ENCODE results near the gene ISM1.
"Not testable (repeated sequence)": the region's sequence is repeated elsewhere in the genome, so short reads cannot be mapped to it uniquely, and the experiment has no call there.

ISM1 gene

DNA sequence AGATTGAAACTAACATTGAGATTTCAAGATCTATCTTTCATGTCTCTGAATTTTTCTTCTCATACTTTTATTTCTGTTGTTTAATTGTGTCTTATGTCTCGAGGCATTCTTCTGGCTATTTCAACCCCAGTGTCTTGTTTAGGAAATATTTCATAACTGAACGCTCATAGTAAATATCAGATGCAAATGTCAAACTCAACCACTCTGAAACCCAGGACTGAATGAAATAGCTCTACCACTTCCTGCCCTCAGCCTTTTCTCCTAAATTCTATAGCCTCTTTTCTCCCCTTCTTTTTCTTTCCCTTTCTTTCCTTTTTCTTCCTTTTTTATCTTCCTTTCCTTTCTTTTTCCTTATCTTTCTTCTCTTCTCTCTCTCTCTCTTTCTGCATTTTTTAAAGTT lies 7.7 kb downstream of the ISM1 start:
- H3K4me3 ChIP-seq (ENCODE audit: low read length): no peak overlapping the region
- no peaks in the 10 kb centered on the region for H3K9me3 ChIP-seq (ENCODE audit: low read length)
- no peak overlapping the region for H2AFZ ChIP-seq (ENCODE audit: low read depth, low read length)
- H3K4me1 ChIP-seq (ENCODE audit: insufficient read depth, low read length): no peaks in the 10 kb centered on the region
- peaks cover 6% of the 10 kb centered on the region for H3K27me3 ChIP-seq (ENCODE audit: insufficient read depth, low read length)
- no peaks in the 10 kb centered on the region for H3K36me3 ChIP-seq (ENCODE audit: insufficient read depth, low read length)

- no peaks in the 10 kb centered on the region for H3K9me3 ChIP-seq (ENCODE audit: low read length)
- no peaks in the 10 kb centered on the region for H3K4me1 ChIP-seq (ENCODE audit: insufficient read depth, low read length)
- H2AFZ ChIP-seq (ENCODE audit: low read depth, low read length): no peak overlapping the region
- peaks cover under 1% of the 10 kb centered on the region for H3K27me3 ChIP-seq (ENCODE audit: insufficient read depth, low read length)
- no peaks in the 10 kb centered on the region for H3K36me3 ChIP-seq (ENCODE audit: insufficient read depth, low read length)
- H3K4me3 ChIP-seq (ENCODE audit: low read length): no peak overlapping the region
These were observed 8.5 kb downstream of the ISM1 start for GRCh38 chr20:13229538-13229937.

DNA sequence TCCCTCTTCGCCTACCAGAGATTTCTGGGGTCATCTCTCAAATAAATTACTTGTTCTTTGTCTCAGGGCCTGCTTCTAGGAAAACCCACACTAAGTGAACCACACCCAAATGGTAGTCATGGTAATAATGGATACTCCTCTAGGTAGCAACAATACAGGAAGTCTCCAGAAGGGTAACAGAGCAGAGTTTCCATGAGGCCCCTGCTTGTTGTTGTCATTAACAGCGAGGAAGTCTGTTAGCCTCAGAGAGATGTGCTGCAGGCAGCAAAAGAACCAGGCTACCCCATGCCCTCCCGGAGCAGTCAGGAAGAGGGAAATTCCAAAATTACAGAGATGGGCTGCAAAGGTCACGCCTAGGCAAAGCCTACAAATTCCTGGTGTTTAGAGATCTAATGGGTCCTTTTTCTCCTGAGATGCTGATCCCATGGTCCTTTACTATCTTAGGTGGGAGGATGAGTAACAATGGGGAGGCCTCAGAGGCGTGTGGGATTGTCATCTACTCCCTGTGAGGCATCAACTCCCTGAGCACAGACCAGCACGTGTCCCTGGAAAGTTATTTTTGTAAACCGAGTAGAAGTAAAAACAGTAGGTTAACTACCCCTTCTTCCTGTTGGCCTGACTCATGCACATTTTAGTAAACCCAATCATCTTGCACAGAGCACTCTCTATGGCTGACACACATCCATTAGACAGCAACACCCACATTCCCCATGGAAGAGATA lies 10.1 kb downstream of the ISM1 start:
- H3K36me3 ChIP-seq (ENCODE audit: insufficient read depth, low read length): no peaks in the 10 kb centered on the region
- no peak overlapping the region for H3K4me3 ChIP-seq (ENCODE audit: low read length)
- no peaks in the 10 kb centered on the region for H3K4me1 ChIP-seq (ENCODE audit: insufficient read depth, low read length)
- H3K27me3 ChIP-seq (ENCODE audit: insufficient read depth, low read length): no peaks in the 10 kb centered on the region
- no peaks in the 10 kb centered on the region for H3K9me3 ChIP-seq (ENCODE audit: low read length)
- no peak overlapping the region for H2AFZ ChIP-seq (ENCODE audit: low read depth, low read length)

GRCh38 chr20:13232999-13233398 lies 11.9 kb downstream of the ISM1 start:
- H3K36me3 ChIP-seq (ENCODE audit: insufficient read depth, low read length): no peaks in the 10 kb centered on the region
- H3K4me1 ChIP-seq (ENCODE audit: insufficient read depth, low read length): peaks cover 3% of the 10 kb centered on the region
- no peak overlapping the region for H2AFZ ChIP-seq (ENCODE audit: low read depth, low read length)
- no peaks in the 10 kb centered on the region for H3K9me3 ChIP-seq (ENCODE audit: low read length)
- no peaks in the 10 kb centered on the region for H3K27me3 ChIP-seq (ENCODE audit: insufficient read depth, low read length)
- no peak overlapping the region for H3K4me3 ChIP-seq (ENCODE audit: low read length)

DNA sequence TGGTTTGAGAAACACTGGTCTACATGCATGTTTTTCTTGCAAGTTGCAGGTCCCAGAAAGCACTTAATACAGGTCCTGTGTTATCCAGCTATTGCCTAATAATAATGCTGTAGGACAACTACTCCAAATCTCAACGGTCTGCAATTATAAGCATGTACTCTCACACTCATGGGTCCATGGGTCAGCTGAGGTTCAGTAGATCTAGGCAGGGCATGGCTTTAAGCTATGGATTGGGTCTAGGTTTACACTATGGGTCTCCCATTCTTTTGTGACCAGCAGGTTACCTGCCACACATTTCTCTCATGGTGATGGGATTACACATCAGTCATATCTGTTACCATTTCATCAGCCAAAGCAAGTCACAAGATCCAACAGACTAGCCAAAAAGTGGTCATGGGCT lies 13.9 kb downstream of the ISM1 start:
- Histone ChIP-seq H3K4me3 (ENCODE audit: low read length) (no peak overlapping the region), H3K9me3 (ENCODE audit: low read length) (no peaks in the 10 kb centered on the region), H3K36me3 (ENCODE audit: insufficient read depth, low read length) (no peaks in the 10 kb centered on the region), H2AFZ (ENCODE audit: low read depth, low read length) (no peak overlapping the region), H3K27me3 (ENCODE audit: insufficient read depth, low read length) (no peaks in the 10 kb centered on the region), H3K4me1 (ENCODE audit: insufficient read depth, low read length) (peaks cover 3% of the 10 kb centered on the region)

DNA sequence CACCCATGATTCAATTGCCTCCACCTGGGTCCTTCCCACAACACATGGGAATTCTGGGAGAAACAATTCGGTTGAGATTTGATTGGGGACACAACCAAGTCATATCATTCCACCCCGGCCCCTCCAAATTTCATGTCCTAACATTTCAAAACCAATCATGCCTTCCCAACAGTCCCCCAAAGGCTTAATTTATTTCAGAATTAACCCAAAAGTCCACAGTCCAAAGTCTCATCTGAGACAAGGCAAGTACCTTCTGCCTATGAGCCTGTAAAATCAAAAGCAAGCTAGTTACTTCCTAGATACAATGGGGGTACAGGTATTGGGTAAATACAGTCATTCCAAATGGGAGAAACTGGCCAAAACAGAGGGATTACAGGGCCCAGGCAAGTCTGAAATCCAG lies 15.3 kb downstream of the ISM1 start:
- H3K36me3 ChIP-seq (ENCODE audit: insufficient read depth, low read length); H2AFZ ChIP-seq (ENCODE audit: low read depth, low read length); H3K4me3 ChIP-seq (ENCODE audit: low read length): not testable (repeated sequence)

DNA sequence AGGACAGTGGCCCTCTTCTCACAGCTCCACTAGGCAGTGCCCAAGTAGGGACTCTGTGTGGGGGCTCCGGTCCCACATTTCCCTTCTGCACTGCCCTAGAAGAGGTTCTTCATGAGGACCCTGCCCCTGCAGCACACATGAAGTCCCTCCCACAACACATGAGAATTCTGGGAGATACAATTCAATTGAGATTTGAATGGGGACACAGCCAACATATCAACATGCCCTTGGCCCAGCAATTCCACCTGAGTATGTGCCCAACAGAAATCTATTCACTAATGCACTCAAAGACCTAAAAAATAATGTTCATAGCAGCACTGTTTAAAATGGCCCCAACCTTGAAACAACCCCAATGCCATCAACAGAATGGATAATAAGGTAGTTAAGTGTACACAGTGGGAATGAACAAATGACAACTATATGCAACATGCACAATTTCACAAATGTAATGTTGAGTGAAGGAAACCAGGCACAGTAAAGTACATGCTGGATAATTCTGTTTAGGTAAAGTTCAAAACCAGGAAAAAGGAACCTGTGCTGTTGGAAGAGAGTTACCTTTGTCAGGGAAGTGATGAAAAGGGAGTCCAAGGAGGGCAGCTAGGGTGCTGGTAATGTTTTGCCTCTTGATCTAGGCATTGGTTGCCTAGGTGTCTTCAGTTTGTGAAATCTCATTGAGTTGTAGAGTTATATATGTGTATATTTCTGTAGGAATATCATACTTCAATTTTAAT lies 16.1 kb downstream of the ISM1 start:
- no peaks in the 10 kb centered on the region for H3K36me3 ChIP-seq (ENCODE audit: insufficient read depth, low read length)
- H3K27me3 ChIP-seq (ENCODE audit: insufficient read depth, low read length): no peaks in the 10 kb centered on the region
- no peak overlapping the region for H3K4me3 ChIP-seq (ENCODE audit: low read length)
- H3K4me1 ChIP-seq (ENCODE audit: insufficient read depth, low read length): peaks cover 3% of the 10 kb centered on the region
- no peaks in the 10 kb centered on the region for H3K9me3 ChIP-seq (ENCODE audit: low read length)
- H2AFZ ChIP-seq (ENCODE audit: low read depth, low read length): no peak overlapping the region

More for the DNA sequence above, 15.3 kb downstream of the ISM1 start:
- H3K4me1 ChIP-seq (ENCODE audit: insufficient read depth, low read length); H3K9me3 ChIP-seq (ENCODE audit: low read length); H3K27me3 ChIP-seq (ENCODE audit: insufficient read depth, low read length): not testable (repeated sequence)

DNA sequence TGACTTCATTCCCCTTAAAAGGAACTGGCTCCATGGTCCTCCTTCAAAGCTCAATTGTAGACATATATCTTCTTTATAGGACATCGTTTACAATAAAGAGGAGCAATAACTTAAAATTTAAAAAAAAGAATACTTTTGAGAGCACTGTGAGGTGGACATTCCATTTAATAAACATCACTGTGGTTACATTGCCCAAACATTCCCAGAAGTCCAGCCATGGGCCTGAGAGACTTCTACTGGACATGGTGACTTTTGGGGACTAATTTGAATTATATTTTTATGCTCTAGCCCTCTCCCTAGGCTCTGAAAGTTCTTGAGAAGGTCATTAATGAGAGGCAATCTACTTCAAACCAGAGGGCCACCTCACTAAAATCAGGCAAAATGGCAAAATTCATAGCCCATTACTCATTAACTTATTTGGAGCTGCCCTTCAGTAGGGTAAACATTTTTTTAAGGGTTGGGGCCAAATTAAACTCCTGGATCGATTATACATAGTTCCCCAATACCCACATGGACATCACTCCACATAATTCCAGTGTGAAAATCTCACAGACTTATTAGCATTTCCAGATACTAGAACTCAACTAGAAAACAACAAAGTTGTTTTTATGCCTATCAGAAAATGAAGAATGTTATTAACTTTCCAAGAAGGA lies 17.1 kb downstream of the ISM1 start:
- no peak overlapping the region for H2AFZ ChIP-seq (ENCODE audit: low read depth, low read length)
- peaks cover 3% of the 10 kb centered on the region for H3K4me1 ChIP-seq (ENCODE audit: insufficient read depth, low read length)
- no peaks in the 10 kb centered on the region for H3K9me3 ChIP-seq (ENCODE audit: low read length)
- no peak overlapping the region for H3K4me3 ChIP-seq (ENCODE audit: low read length)
- no peaks in the 10 kb centered on the region for H3K36me3 ChIP-seq (ENCODE audit: insufficient read depth, low read length)
- H3K27me3 ChIP-seq (ENCODE audit: insufficient read depth, low read length): no peaks in the 10 kb centered on the region

DNA sequence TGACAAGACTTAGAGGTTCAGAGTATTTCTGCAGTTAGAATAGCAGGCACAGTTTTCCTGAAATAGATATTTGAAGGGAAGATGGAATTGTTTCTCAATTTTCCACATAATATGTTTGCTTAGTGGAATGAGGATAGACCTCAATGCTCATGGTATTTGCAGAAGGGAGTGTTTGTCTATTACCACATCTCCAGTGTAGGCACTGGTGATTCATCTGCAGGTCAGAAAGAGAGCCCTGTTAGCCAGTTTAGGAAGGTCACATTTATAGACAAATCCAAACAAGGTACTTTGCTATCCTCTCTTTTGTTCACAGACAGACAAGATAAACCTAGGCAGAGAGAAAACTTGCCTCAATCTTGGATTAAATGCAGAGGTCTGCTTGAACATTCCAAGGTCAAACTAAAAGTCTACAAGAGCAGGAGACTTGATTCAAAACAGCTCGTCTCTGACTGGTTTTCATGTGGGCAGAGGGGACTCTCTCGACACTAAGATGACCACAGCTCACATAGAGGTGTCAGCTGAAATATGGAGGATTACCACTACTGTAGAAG lies 22.8 kb downstream of the ISM1 start:
- Histone ChIP-seq H2AFZ (ENCODE audit: low read depth, low read length) (no peak overlapping the region), H3K4me1 (ENCODE audit: insufficient read depth, low read length) (no peaks in the 10 kb centered on the region), H3K4me3 (ENCODE audit: low read length) (no peak overlapping the region), H3K36me3 (ENCODE audit: insufficient read depth, low read length) (no peaks in the 10 kb centered on the region), H3K9me3 (ENCODE audit: low read length) (no peaks in the 10 kb centered on the region), H3K27me3 (ENCODE audit: insufficient read depth, low read length) (peaks cover 2% of the 10 kb centered on the region)

- Histone ChIP-seq H3K27me3 (ENCODE audit: insufficient read depth, low read length) (peaks cover 2% of the 10 kb centered on the region), H3K36me3 (ENCODE audit: insufficient read depth, low read length) (no peaks in the 10 kb centered on the region), H3K9me3 (ENCODE audit: low read length) (no peaks in the 10 kb centered on the region), H3K4me1 (ENCODE audit: insufficient read depth, low read length) (peaks cover 3% of the 10 kb centered on the region), H3K4me3 (ENCODE audit: low read length) (no peak overlapping the region), H2AFZ (ENCODE audit: low read depth, low read length) (no peak overlapping the region)
These were observed 24.2 kb downstream of the ISM1 start for GRCh38 chr20:13245250-13245723.

GRCh38 chr20:13249118-13249797 lies 28.2 kb downstream of the ISM1 start:
- peaks cover 4% of the 10 kb centered on the region for H3K4me1 ChIP-seq (ENCODE audit: insufficient read depth, low read length)

GRCh38 chr20:13249798-13250170 lies 28.7 kb downstream of the ISM1 start:
- no peak overlapping the region for H2AFZ ChIP-seq (ENCODE audit: low read depth, low read length)
- no peaks in the 10 kb centered on the region for H3K36me3 ChIP-seq (ENCODE audit: insufficient read depth, low read length)
- H3K4me1 ChIP-seq (ENCODE audit: insufficient read depth, low read length): peaks cover 4% of the 10 kb centered on the region
- no peaks in the 10 kb centered on the region for H3K9me3 ChIP-seq (ENCODE audit: low read length)
- peaks cover 2% of the 10 kb centered on the region for H3K27me3 ChIP-seq (ENCODE audit: insufficient read depth, low read length)
- H3K4me3 ChIP-seq (ENCODE audit: low read length): no peak overlapping the region

More at GRCh38 chr20:13249118-13249797, 28.2 kb downstream of the ISM1 start:
- Histone ChIP-seq H2AFZ (ENCODE audit: low read depth, low read length) (no peak overlapping the region), H3K4me3 (ENCODE audit: low read length) (no peak overlapping the region), H3K27me3 (ENCODE audit: insufficient read depth, low read length) (peaks cover 2% of the 10 kb centered on the region), H3K36me3 (ENCODE audit: insufficient read depth, low read length) (no peaks in the 10 kb centered on the region), H3K9me3 (ENCODE audit: low read length) (no peaks in the 10 kb centered on the region)
